Adipose tissue (tissue), 3 donors: ENCODE measurements around the gene MUC4. TPM values are rescaled to one million over a fixed set of nuclear protein-coding genes. Genes with fewer than 3 reads are reported as not detected.
"Not testable (repeated sequence)": the region's sequence is repeated elsewhere in the genome, so short reads cannot be mapped to it uniquely, and the experiment has no call there.

ENCODE experiments used
- H3K27ac ChIP-seq: one replicate; pipeline ENCODE4 v1.5.1; 2013; ENCODE audit warnings: low read depth, low read length
- WGBS, 3 donors: extraction: QIAGEN DNeasy Blood & Tissue Kit; methylation state at CpG; one replicate each; pipeline ENCODE4 v1.1.7; 2013; 5-methylcytosine and 5-hydroxymethylcytosine counted together
- polyA plus RNA-seq, 3 donors: library from polyadenylated mRNA; stranded (reverse); fragments of 200-250 nt; gene quantifications; one replicate each; pipeline ENCODE4 v1.2.3, GENCODE V29; 2013
- donor health status: healthy with polysubstance abuse.
- donor health status: Bipolar disorder and iron deficiency.
- donor health status: healthy.

MUC4 gene
- polyA plus RNA-seq, 3 donors: 0.07 to 0.56 (median 0.13) TPM

- 76 to 85% (median 84%) methylated on average over 8 of the region's 8 CpGs for WGBS, 3 donors
- no peak overlapping the region for H3K27ac ChIP-seq
Measured at GRCh38 chr3:195820186-195820585, 8.5 kb upstream of the MUC4 start.

DNA sequence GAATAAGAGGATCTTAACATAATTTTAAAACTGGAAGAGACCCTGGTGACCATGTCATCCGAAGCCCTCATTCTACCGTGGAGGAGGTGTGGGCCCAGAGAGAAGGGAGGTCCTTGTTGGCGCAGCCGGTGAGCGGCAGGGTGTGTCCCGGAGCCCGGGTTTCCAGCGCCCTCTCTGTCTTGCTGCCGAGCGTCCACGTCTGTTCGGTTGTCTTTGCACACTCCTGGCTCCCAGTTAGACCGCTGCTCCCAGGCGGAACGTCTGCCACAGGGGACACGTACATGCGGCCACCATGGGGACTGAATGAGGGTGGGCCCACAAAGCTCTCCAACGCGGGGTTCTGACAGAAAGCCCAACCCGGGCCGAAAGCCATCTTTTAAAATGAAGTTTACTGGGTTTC lies 6.6 kb upstream of the MUC4 start:
- no peak overlapping the region for H3K27ac ChIP-seq
- 85 to 86% (median 85%) methylated on average over 21 of the region's 21 CpGs for WGBS, 3 donors

- 87 to 91% (median 87%) methylated on average over 15 to 17 of the region's 17 CpGs for WGBS, 3 donors
- H3K27ac ChIP-seq: no peak overlapping the region
Measured at GRCh38 chr3:195817578-195818135, 5.9 kb upstream of the MUC4 start.

GRCh38 chr3:195816276-195816913 lies 4.7 kb upstream of the MUC4 start:
- 92 to 93% (median 92%) methylated on average over 20 to 23 of the region's 23 CpGs for WGBS, 3 donors
- H3K27ac ChIP-seq: not testable (repeated sequence)

- no peak overlapping the region for H3K27ac ChIP-seq
- 80 to 81% (median 81%) methylated on average over 18 of the region's 18 CpGs for WGBS, 3 donors
Measured at GRCh38 chr3:195815169-195815771, 3.5 kb upstream of the MUC4 start.

DNA sequence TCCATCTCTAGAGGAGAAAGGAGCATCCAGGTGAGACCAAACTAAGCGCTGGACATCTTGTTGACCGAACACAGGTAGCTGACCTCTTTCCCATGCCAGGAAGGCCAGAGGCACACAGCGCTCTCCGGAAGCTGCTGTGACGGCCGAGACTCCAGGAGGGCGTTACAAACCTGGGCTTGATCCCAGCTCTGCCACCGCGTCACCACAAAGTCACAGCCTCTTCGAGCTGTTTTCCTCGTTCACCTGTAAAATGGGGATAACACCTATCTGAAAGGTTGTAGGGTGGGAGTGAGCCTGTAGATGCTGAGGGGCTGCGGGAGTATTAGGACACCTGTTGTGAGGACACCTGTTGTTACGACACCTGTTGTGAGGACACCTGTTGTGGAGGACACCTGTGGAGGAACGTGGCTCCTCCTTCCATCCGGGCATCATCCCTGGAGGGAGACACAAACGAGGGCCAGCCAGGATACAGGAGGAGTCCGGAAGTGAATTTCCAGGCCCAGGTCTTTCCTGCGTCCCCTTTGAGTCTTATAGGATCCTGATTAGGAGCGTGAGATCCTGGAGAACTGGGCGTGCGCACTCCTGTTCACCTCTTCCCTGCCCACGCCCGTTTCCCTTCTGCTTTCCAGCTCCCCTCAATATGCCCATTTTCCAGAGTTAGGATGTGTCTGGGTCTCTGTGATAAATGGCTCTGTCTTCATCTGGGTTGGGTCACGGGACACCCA lies 2.3 kb upstream of the MUC4 start:
- 87 to 91% (median 88%) methylated on average over 24 of the region's 24 CpGs for WGBS, 3 donors
- no peak overlapping the region for H3K27ac ChIP-seq

- WGBS, 3 donors: 81 to 87% (median 86%) methylated on average over 20 of the region's 20 CpGs
Measured at GRCh38 chr3:195812366-195812765, 637 bp upstream of the MUC4 start.

GRCh38 chr3:195810455-195810845 lies 1.3 kb downstream of the MUC4 start:
- no peak overlapping the region for H3K27ac ChIP-seq
- 72 to 89% (median 84%) methylated on average over 19 of the region's 19 CpGs for WGBS, 3 donors

More at GRCh38 chr3:195812366-195812765, 637 bp upstream of the MUC4 start:
- H3K27ac ChIP-seq: no peak overlapping the region

DNA sequence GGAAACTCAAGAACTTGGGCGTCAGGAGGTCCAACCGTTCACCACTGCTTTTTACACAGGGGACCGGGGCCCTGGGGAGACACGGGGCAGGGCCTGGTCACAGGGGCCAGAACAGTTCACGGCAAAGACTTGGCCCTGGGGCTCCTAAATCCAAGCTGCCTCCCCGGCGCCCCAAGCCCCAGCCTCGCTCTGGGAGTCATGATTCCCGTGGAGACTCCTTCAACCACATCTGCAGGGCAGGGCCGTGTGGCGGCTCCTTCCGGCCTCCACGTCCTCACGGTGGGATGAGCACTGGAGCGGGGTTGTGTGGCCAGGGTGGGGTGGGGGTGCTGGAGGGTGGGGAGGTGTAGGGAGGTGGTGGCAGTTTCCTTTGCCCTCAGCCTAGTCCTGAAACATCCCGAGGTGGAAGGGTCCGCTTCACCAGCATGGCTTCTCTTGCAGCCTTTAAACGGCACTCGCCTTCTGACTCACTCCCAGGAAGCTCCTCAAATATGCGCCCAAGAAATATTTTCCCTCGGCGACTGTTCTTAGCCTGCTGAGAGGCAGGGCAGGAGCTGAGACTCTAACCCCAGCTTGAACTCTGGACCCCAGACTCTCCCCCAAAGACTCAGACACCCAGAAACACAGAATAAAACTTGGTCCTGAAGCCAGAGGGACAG lies 1.8 kb downstream of the MUC4 start:
- H3K27ac ChIP-seq: no peak overlapping the region
- WGBS, 3 donors: 74 to 79% (median 76%) methylated on average over 22 of the region's 22 CpGs

- no peak overlapping the region for H3K27ac ChIP-seq
- 74 to 77% (median 77%) methylated on average over 17 of the region's 17 CpGs for WGBS, 3 donors
Measured at GRCh38 chr3:195809291-195809785, 2.4 kb downstream of the MUC4 start.

DNA sequence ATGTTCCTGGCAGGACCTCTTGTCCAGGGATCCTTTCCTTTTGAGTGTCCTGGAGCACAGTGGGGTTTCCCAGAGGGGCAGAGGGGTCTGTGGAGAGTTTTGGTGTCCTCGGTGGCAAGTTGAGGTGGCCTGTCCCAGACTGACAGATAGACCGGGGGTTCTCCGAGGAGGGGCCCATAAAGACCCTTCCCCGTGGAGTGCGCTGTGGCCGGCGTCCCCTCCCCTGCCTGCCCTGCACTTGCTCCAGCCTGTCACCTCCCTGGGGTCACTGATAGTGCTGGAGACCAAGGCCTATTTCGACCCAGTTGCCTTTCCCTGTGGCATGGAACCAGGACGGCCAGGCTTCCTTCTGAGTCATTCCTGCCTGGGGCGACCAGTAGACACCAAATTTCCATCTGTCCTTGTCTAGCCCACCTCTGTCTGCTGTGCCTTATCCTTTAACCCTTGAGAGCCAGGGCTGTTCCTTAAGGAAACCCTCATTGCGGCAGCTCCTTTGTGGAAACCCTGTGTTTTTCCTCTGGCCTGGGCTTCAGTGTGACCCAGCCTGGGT lies 2.9 kb downstream of the MUC4 start:
- WGBS, 3 donors: 86 to 94% (median 94%) methylated on average over 11 of the region's 11 CpGs
- H3K27ac ChIP-seq: no peak overlapping the region

- 90 to 94% (median 93%) methylated on average over 15 of the region's 15 CpGs for WGBS, 3 donors
- no peak overlapping the region for H3K27ac ChIP-seq
Measured at GRCh38 chr3:195807681-195808121, 4.0 kb downstream of the MUC4 start.

DNA sequence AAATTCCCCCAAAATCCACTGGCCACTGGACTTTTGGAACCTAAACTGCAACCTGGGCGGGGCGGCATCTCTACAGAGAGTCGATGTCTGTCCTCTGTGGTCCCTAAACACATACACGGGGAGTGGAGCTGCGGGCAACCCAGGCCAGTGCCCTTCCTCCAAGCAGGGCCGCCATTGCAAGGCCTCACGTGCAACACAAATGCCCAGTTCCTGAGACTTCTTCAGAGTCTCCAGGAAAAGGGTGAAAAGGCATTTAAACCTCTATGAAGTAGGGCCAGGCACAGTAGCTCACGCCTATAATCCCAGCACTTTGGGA lies 4.9 kb downstream of the MUC4 start:
- WGBS, 3 donors: 93 to 96% (median 95%) methylated on average over 8 of the region's 8 CpGs
- H3K27ac ChIP-seq: no peak overlapping the region

GRCh38 chr3:195806211-195806915 lies 5.4 kb downstream of the MUC4 start:
- 47 to 64% (median 50%) methylated on average over 11 of the region's 11 CpGs for WGBS, 3 donors
- H3K27ac ChIP-seq: no peak overlapping the region

GRCh38 chr3:195805588-195805987 lies 6.1 kb downstream of the MUC4 start:
- not testable (repeated sequence) for H3K27ac ChIP-seq
- WGBS, 3 donors: 91 to 97% (median 92%) methylated on average over 5 of the region's 5 CpGs

GRCh38 chr3:195805181-195805580 lies 6.5 kb downstream of the MUC4 start:
- 93 to 96% (median 95%) methylated on average over 14 of the region's 14 CpGs for WGBS, 3 donors
- H3K27ac ChIP-seq: no peak overlapping the region

DNA sequence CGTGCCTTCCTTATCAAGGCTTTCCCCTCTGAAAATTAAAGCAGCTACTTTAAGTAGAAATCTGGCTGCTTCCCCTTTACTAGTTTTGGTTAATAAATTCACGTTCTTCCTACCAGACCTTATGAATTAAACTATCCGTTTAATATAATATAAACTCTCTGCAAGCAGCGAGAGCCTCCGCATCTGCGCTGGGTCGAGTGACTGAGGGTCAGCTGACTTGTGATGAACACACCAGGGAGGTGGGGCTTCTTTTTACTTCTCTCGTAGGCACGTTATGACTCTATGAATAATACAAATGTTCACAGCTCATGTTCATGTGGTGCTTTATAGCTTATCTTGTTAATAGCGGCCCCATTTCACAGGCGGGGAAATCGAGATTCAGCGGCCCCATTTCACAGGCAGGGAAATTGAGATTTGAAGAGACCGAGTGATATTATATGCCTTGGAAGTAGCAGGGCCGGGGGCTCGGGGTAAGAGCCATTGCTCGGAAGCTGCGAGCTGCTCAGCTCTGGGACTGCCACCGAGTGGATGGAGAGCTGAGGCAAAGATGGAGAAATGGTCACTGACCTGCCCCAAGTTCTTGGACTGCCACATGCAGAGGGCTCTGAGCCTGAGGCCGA lies 8.3 kb downstream of the MUC4 start:
- H3K27ac ChIP-seq: no peak overlapping the region
- 70 to 82% (median 72%) methylated on average over 20 of the region's 20 CpGs for WGBS, 3 donors
